Stomach smooth muscle (tissue), 2 donors: ENCODE data around the gene SLIT2.

Experiments
- H3K27ac ChIP-seq: one replicate; pipeline ENCODE4 v1.7.0; 2013; ENCODE audit warnings: mild to moderate bottlenecking, low read length, inconsistent platforms
- H3K27me3 ChIP-seq, 2 donors: one replicate each; pipeline ENCODE4 v1.7.0; 2013; ENCODE audit warnings: low read length in 2 of 2; ENCODE audit not compliant: insufficient read depth in 2 of 2, control insufficient read depth in 1 of 2
- H3K36me3 ChIP-seq, 2 donors: one replicate each; pipeline ENCODE4 v1.7.0; 2013; ENCODE audit warnings: low read length in 2 of 2; ENCODE audit not compliant: control insufficient read depth in 2 of 2, insufficient read depth in 2 of 2
- H3K4me1 ChIP-seq: one replicate; pipeline ENCODE4 v1.7.0; 2013; ENCODE audit warnings: low read length; ENCODE audit not compliant: control insufficient read depth, insufficient read depth
- H3K4me3 ChIP-seq, 2 donors: one replicate each; pipeline ENCODE4 v1.7.0; 2013; ENCODE audit warnings: low read length in 2 of 2
- H3K9ac ChIP-seq, 2 donors: one replicate each; pipeline ENCODE4 v1.7.0; 2013; ENCODE audit warnings: low read length in 2 of 2, mild to moderate bottlenecking in 1 of 2
- H3K9me3 ChIP-seq, 2 donors: one replicate each; pipeline ENCODE4 v1.7.0; 2013; ENCODE audit warnings: low read length in 2 of 2; ENCODE audit not compliant: control insufficient read depth in 2 of 2
- donor health status: healthy.
- donor health status: Pancreatic carcinoma.

Gene SLIT2

DNA sequence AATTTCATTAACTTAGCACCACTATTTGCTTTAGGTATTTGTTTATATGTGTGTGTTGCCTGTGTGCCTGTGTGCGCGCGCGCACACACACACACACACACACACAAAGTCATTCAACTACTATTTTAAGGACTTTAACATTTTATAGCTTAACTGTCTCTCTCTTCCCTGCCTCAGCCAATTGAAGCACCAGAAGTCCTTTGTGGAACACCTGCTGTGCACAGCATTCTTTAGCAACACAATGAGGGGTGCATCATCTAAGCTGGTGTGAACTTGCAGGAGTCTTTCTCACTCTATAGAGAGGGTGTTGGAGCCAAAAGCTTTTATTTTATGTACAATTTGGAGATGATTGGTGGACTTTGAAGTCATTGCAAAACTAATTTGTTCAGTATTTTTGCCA, 31.3 kb downstream of the SLIT2 start:
- H3K4me3 ChIP-seq: no peak overlapping the region
- no peaks in the 10 kb centered on the region for H3K36me3 ChIP-seq
- no peak overlapping the region for H3K9ac ChIP-seq
- no peaks in the 10 kb centered on the region for H3K4me1 ChIP-seq
- H3K9me3 ChIP-seq: no peaks in the 10 kb centered on the region
- no peaks in the 10 kb centered on the region for H3K27me3 ChIP-seq
- H3K27ac ChIP-seq: no peak overlapping the region

DNA sequence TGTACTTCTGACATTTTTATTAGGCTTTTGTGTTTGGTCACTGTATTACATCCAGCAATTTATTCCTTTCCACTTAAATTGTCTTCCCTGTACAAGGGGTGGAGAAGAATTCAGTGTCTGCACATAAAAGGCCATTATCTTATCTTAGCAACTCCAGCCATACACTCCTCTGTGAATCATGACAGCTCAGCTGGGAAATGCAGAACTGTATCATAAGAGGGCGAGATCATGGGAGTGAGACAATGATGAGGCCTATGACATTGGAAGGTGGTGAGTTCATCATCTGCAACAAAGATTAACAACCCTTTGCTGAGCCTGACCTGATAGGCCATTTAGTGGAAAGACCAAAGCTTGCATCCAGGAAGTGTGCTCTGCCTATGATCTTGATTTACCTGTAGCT, 33.3 kb downstream of the SLIT2 start:
- no peak overlapping the region for H3K9ac ChIP-seq
- H3K9me3 ChIP-seq: no peaks in the 10 kb centered on the region
- H3K27me3 ChIP-seq: no peaks in the 10 kb centered on the region
- no peak overlapping the region for H3K4me3 ChIP-seq
- no peak overlapping the region for H3K27ac ChIP-seq
- H3K4me1 ChIP-seq: no peaks in the 10 kb centered on the region
- H3K36me3 ChIP-seq: no peaks in the 10 kb centered on the region

GRCh38 chr4:20287246-20287645, 35.5 kb downstream of the SLIT2 start:
- Histone ChIP-seq H3K4me3 (no peak overlapping the region), H3K9me3 (no peaks in the 10 kb centered on the region), H3K27me3 (no peaks in the 10 kb centered on the region), H3K36me3 (no peaks in the 10 kb centered on the region), H3K4me1 (no peaks in the 10 kb centered on the region), H3K27ac (no peak overlapping the region), H3K9ac (no peak overlapping the region)

GRCh38 chr4:20288047-20288650, 36.4 kb downstream of the SLIT2 start:
- H3K4me1 ChIP-seq: no peaks in the 10 kb centered on the region
- no peaks in the 10 kb centered on the region for H3K36me3 ChIP-seq
- H3K27ac ChIP-seq: no peak overlapping the region
- H3K4me3 ChIP-seq: no peak overlapping the region
- no peaks in the 10 kb centered on the region for H3K27me3 ChIP-seq
- no peak overlapping the region for H3K9ac ChIP-seq
- no peaks in the 10 kb centered on the region for H3K9me3 ChIP-seq

DNA sequence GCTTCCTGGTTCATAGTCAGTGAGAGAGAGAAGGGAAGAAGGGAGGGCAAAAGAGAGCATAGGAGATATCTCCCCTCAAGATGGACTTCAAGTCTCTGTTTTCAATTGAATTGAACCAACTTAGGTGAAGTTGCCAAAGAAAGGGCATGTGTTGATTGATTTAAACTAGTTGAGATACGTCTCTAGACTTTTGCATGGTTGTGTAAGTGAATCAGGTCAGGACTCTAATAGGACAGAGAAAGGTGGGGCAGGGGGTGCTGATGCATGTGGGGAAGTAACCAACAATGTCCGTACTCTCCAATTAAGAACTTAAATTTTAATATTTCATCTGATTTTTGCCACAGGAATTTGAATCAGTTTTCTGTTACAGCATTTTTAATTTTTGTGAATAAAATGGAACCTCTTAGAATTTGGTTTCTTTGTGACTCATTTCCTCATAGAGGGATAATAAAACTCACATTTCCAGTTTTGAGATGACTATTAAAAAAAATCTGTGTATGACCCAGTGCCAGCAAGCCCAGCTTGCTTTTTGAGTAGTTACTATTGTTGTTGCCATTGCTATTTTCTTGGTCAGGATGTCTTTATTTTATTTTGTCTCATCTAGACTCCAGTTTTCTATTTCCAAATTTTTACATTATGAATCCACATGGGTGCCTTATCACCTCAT, 37.3 kb downstream of the SLIT2 start:
- Histone ChIP-seq H3K27ac (no peak overlapping the region), H3K4me1 (no peaks in the 10 kb centered on the region), H3K9ac (no peak overlapping the region), H3K27me3 (no peaks in the 10 kb centered on the region), H3K4me3 (no peak overlapping the region), H3K9me3 (no peaks in the 10 kb centered on the region), H3K36me3 (no peaks in the 10 kb centered on the region)

GRCh38 chr4:20289782-20290181, 38.1 kb downstream of the SLIT2 start:
- Histone ChIP-seq H3K9ac (no peak overlapping the region), H3K9me3 (no peaks in the 10 kb centered on the region), H3K27ac (no peak overlapping the region), H3K4me1 (no peaks in the 10 kb centered on the region), H3K4me3 (no peak overlapping the region), H3K36me3 (no peaks in the 10 kb centered on the region), H3K27me3 (no peaks in the 10 kb centered on the region)

DNA sequence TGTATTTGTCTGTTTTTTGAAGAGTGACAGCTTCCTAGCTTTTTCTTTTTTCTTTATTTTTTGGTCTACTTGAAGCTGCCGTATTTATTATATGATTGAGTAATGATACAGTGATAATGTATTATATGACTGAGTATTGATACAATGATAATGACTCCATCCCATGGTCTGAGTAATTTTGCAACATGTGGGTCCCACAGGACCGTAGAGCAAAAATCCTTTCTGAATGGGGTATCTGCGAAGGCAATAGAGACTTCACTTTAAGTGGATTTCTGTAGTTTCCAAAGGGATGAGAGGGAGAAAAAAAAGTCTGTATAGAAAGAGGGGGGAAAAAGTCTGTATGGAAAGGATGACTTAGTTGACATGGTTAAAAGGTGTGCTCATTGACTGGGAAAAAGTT, 41.0 kb downstream of the SLIT2 start:
- Histone ChIP-seq H3K9me3 (no peaks in the 10 kb centered on the region), H3K4me1 (no peaks in the 10 kb centered on the region), H3K9ac (no peak overlapping the region), H3K27ac (no peak overlapping the region), H3K27me3 (no peaks in the 10 kb centered on the region), H3K4me3 (no peak overlapping the region), H3K36me3 (no peaks in the 10 kb centered on the region)

- Histone ChIP-seq H3K4me1 (no peaks in the 10 kb centered on the region), H3K36me3 (no peaks in the 10 kb centered on the region), H3K9ac (no peak overlapping the region), H3K27ac (no peak overlapping the region), H3K27me3 (no peaks in the 10 kb centered on the region), H3K4me3 (no peak overlapping the region), H3K9me3 (no peaks in the 10 kb centered on the region)
Observed at GRCh38 chr4:20297261-20297660, 45.6 kb downstream of the SLIT2 start.

GRCh38 chr4:20297783-20298182, 46.1 kb downstream of the SLIT2 start:
- Histone ChIP-seq H3K36me3 (no peaks in the 10 kb centered on the region), H3K4me1 (no peaks in the 10 kb centered on the region), H3K9ac (no peak overlapping the region), H3K27ac (no peak overlapping the region), H3K9me3 (no peaks in the 10 kb centered on the region), H3K27me3 (no peaks in the 10 kb centered on the region), H3K4me3 (no peak overlapping the region)

GRCh38 chr4:20298455-20298854, 46.8 kb downstream of the SLIT2 start:
- Histone ChIP-seq H3K27me3 (no peaks in the 10 kb centered on the region), H3K9ac (no peak overlapping the region), H3K36me3 (no peaks in the 10 kb centered on the region), H3K9me3 (no peaks in the 10 kb centered on the region), H3K4me1 (no peaks in the 10 kb centered on the region), H3K4me3 (no peak overlapping the region), H3K27ac (no peak overlapping the region)

- H3K4me1 ChIP-seq: no peaks in the 10 kb centered on the region
- no peak overlapping the region for H3K4me3 ChIP-seq
- H3K27me3 ChIP-seq: no peaks in the 10 kb centered on the region
- H3K27ac ChIP-seq: no peak overlapping the region
- no peaks in the 10 kb centered on the region for H3K9me3 ChIP-seq
- H3K9ac ChIP-seq: no peak overlapping the region
- no peaks in the 10 kb centered on the region for H3K36me3 ChIP-seq
Observed at GRCh38 chr4:20298986-20299385, 47.3 kb downstream of the SLIT2 start.
